NCI-H1048 (cell line): ENCODE data around the gene PLEKHG4B.

ENCODE experiments used
- DNase-seq: peaks from one replicate; lab custom pipeline; 2025; lab: John Stamatoyannopoulos, UW

The PLEKHG4B gene

DNA sequence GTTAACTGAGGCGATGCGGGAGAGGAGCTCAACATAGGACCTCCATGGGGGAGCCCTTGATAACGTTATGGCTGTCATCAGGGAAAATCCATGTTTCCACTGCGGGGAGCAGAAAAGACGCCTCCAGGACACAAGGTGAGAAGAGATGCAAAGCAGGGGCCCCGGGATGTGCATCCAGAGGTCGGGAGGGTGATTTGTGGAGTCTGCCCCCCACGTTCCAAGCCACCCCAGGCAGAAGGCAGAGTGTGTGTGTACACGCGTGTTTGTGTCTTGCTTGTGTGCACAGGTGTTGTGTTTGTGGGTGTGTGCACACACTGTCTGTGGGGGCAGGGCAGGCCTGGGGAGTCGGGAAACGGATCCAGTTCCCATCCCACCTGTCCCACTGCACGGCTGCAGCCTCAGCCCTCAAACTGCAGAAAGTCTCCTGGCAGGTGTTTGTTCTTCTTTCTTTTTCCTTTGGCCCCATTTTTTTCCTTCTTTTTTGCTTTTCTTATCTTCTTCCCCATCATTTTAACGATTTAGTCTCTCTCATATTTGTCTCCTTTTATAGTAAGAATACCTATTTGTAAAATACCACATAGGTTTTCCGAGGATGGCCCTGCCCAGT is 17.4 kb upstream of the PLEKHG4B start:
- DNase-seq = no peak

DNA sequence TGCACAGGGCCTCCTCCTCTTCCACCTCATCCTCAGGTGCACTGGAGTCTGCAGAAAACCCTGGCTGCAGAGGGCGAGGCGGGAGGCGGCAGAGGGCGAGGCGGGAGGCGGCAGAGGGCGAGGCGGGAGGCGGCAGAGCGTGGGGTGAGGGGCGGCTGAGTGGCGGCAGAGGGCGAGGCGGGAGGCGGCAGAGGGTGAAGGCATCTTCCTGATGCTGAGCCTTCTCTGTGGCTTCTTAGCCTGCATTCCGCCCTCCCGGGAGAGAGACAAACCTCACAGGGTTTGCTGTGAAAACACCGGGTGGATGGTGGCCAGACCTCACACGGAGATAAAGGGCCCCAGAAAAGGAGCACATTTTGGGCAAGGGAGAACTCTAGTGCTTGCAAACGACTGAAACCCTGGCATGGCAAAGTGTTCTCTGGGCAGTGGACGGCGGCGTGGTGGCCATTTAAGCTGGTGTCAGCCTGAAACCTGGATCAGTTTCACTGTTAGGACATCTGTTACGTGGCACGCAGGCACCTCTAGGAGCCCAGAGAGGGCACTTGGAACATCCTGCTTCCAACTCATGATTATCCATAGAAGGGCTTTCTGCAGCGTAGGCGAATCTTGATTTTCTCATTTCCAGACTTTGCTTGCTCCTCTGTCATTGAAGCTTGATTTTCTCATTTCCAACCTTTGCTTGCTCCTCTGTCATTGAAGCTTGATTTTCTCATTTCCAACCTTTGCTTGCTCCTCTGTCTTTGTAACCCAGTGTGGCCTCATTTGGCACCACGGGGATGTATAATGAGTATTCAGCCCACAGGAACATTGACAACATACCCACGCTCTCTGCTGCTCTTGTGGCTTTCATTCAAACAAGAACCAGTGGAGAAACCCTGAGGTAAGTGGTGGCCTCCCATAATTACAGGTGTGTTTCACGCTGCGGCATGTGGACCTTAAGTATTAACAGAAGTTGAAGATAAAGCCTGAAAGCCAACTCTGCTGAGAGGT is 16.3 kb upstream of the PLEKHG4B start:
- DNase-seq = no peak

DNA sequence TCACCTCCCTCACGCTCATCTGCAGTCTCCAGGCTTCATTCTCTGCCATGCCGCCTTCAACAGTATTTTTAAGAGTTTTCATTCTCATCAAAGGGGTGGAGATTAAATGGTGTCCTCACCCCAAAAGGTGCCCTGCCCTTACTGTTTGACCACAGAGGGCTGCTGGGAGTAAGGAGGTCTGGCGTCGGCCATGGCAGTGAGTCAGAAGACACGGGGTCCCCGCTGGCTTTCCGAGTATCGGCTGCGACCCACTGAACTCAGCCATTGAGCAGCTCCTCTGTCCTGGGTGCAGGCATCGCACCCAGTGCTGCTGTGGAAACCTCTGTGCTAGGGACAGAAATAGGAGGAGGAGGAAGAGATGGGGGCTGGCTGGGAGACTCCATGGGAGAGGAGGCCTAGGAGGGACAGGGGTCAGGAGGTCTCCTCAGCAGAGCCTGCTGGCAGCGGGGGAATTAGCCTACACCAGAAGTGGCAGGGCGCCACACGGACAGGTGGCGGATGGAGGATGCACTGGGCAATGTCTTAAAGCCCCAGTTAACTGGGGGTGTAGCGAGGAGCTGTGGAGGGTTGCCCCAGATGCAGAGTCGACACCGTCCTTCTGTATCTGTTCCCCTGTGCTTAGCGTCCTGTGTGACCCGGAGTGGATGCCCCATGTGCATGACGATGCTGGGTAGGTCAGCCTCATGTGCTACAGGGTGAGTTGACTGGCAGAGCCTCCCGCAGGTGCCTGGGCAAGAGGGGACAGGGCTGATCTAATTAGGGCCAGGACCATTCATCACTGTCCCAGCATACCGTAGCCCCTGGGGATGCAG is 15.4 kb upstream of the PLEKHG4B start:
- no peak for DNase-seq

DNA sequence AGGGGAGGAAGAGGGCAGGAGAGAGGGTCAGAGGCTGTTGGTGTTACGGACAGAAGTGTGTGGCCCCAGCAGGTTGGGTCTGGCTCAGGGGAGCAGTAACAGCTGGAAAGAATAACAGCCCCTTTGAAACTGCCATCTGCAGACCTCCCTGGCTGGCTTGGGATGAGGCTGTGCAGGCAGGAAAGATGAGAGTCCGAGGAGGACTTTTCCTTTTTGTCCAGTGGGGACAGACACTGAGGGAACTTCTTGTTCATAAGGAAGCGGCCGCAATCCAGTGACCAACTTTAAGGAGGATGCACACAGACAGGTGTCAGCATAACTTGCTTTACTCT is 14.8 kb upstream of the PLEKHG4B start:
- DNase-seq = no peak

DNA sequence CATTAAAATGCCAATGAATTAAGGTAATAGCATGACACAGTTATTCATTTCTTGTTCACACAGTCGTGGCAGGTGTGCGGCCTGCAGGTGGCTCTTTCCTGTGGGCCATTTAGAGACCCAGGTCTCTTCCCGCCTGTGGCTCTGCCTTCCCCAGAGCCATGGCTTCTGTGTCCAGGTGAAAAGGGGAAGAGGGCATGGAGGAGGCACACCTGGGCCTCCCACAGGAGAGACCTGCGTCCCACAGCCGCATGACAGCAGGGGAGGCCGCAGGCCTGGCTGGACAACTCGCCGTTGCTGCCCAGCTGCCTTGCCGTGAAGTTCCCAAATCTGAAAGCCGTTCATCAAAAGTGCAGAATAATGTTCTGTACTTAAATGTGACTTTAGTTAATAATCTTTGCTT is 14.4 kb upstream of the PLEKHG4B start:
- DNase-seq = no peak

DNA sequence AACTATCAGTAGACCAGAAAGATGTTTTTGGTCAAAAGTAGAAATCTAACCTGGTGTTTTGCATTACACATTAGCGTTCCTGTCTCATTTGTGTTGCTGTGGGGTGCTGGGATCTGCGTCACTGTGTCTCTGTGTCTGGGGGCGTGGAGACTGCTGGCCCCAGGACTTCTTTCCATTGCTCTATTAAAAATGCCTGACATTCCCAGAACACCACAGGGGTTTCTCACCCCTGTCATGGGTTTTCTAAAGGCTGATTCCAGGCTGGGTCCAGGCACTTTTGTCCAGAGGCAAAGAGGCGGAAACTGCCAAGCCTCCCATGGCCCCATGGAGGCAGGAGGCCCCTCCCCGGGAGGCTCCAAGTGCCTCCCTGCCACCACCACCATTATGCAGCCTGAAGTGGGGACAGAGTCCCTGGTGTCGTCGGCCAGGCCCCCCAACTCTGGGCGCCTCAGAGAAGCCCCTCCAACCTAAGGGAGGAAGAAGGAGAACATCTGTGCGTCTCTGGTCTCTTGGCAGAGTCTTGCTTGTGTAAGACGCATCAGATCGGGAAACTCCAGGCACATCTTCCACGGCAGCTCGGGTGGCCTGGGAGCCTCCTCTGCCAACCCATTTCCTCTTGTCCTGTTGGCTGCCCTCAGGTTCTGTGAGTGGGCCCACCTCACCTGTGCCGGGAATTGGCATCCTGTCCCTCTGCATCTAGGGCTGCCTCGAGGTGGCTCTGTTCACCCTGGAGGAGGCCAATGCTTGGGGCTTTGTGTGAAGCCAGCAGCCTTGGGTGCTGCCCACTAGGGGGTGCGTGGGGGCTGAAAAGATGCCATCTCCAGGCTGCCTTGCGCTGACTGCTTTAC is 13.8 kb upstream of the PLEKHG4B start:
- DNase-seq = no peak

DNA sequence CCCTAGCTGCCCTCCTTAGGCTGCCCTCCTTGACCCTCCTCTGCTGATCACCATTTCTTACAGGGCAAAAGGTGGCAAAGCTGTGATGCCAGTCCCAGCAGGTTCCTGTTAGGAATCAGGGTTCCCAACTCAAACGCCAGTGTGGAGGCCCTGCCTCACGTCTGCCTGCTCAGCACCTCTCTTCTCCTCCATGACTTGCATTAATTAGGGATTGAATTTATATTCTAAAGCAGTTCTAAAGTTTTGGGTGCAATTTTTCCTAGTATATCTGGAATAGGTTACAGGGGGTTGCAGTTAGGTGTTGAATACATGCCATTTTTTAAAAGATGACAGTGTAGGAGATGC is 13.2 kb upstream of the PLEKHG4B start:
- no peak for DNase-seq

DNA sequence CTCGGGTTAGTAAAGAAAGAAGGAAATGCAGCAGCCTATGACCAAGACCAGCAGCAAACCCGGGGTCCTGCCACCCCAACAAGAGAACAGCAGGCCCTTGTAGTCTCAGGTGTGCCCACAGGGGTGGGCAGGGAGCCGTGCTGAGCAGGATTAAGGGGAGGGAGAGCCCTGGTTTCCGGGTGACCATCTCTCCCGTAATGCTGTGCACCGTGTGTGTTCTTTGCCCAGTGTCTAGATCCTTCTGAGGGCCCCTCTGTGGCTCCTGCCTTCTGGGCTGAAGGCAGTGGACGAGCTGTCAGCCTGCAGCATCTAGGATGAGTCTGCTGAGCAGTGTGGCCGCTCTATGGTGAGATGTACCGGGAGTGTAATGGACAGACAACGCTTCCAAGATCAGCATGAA is 12.7 kb upstream of the PLEKHG4B start:
- no peak for DNase-seq

DNA sequence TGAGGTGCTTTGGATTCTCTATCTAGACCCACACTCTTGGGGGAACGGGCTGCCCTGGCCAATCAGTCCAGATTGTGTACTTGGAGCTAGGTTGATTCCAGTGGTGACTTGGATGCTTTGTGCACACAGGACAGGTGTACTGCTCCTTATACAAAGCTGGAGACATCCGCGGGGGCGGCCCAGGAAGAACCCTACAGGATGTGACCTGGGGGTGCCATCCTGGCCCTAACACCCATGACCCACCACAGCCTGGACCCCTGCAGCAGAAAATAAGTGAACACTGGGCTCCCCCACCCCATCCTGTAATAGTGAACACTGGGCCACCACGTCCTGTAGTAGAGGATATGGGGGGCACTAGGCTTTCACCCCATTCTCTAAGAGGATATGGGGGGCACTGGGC is 12.1 kb upstream of the PLEKHG4B start:
- no peak for DNase-seq

DNA sequence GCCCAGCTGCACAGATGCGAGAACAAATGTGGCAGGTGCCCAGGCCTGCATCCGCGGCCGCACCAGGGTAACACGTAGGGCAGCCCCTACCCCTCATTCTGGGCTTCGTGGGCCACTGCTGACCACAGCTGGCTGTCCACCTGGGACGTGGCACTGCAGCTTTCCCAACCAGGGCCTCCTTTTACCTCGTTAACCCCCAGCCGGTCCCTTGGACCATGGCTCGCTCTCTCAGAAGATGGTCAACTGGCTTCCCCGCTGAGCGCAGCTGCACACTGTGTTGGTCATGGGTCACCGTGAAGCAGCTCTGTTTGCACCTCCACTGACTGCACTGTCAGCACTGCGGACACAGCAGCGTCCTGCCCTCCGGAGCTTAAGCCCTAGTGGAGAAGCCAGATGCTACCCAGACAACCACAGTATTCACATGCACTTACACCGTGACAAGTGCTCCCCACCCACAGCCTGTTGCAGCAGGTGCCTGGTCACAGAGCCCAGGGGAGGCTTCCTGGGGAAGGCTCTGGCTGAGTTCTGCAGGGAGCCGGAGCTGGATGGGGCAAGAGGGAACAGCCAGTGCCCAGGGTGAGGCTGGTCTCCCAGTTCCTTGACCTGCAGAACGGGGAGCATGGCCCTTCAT is 10.5 kb upstream of the PLEKHG4B start:
- DNase-seq = no peak

DNA sequence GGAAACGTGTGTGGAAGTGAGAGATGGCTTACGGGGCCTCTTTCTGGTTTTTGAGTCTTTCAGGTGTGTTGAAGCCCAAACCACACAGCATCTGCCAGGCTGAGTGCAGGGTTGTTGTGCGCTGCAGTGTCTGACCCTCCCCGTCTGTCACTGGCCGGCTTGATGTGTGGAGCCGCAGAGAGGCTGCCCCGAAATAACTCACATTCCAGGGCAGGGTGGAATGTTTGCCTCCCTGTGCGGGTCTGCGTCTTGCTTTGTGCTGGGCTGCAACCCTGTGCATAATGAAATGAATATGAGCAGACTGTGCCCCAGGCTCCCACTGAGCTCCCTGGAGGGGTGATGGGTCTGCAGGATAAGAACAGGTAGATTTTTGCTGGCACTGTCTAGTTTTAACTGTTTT is 9.9 kb upstream of the PLEKHG4B start:
- DNase-seq = no peak

DNA sequence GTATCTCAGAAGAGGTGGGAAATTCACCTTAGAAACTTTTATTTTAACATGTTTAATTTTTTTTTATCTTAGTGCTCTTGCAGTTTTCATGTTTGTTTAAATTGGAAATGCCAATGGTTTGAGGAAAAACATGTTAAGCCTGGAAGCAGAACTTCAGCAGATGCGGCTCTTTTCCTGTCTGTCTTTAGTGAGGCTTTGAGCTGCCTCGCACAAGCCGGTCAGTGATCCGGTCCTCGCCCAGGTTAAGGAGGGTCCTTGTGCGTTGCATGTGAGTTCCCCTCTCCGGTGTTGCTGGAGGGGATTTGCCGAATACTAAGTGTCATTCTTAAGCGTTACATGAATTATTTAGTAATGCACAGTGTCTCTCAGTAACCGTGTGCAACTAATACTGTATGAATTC is 9.4 kb upstream of the PLEKHG4B start:
- DNase-seq = no peak

DNA sequence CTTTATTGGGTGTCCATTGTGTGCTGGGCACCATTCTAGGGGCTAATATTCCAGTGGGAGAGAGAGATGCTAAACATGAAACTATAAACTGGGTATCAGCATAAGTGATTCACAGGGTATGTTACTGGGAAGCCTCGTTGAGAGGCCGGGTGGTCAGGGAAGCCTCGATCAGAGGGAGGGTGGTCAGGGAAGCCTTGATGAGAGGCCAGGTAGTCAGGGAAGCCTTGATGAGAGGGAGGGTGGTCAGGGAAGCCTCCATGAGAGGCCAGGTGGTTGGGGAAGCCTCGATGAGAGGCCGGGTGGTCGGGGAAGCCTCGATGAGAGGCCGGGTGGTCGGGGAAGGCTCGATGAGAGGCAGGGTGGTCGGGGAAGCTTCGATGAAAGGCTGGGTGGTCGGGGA is 8.9 kb upstream of the PLEKHG4B start:
- DNase-seq = no peak

DNA sequence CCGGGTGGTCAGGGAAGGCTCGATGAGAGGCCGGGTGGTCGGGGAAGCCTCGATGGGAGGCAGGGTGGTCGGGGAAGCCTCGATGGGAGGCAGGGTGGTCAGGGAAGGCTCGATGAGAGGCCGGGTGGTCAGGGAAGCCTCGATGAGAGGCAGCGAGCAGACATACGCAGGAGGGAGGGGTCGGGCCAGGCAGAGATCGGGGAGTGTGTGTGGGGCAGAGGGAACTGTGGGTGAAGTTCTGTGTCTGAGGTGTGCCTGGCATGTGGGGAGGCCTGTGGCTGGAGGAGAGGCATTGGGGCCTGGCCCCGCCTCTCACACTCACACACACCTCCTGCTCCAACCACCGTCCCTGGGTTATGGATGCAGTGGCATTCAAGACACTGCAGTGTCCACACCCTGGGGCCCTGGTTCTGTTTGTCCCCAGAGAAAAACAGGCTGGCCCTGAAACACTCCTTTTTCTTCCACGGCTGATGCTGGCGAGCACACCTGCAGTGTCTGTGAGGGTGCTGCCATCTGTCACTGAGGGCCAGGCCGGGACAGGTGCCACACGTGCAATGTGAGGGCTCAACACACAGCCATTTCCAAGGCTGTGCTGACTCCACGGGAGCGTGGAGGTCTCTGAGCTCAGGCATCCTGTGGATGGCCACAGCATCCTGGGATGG is 6.5 kb upstream of the PLEKHG4B start:
- DNase-seq = no peak

DNA sequence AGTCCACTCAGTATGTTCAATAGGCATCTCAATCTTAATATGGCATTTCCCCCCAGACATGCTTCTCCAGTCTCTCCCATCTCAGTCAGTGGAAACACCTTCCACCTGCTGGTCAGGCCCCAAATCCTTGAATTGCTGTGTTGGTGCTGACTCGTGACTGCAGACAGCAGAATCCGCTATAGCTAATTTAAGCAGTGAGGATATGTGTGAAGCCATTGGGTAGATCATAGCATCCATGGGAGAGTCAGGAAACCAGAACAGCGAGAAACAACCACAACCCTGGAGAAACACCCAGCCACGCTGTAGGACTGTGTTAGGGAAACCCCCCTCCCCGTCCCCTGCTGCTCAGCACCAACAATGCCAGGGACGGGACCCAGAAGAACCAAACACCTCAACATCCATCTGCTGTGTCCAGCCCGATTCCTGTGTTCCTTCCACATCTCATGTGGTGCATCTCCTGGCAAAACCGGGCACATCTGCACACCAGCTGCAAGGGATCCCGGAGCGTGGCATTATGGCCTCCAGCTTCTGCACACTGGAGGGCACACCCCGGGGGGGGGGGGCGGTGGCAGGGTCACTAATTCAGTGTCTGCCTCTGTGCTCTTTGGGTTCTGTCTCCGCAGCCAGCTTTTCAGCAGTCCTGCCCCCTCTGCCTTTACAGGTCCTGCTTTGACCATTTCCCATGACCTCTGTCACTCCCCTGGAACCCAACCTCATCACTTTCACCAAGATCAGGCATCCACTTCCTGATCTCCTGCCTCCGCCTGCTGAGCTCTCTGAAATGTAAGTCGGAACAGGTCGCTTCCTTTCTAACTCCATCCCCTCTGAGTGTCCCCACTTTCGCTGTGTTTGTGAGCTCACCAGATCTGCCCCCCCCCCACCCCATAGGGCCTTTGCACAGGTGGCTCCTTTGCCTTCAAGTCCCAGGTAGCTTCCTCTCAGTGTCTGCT is 2.4 kb upstream of the PLEKHG4B start:
- DNase-seq = no peak

DNA sequence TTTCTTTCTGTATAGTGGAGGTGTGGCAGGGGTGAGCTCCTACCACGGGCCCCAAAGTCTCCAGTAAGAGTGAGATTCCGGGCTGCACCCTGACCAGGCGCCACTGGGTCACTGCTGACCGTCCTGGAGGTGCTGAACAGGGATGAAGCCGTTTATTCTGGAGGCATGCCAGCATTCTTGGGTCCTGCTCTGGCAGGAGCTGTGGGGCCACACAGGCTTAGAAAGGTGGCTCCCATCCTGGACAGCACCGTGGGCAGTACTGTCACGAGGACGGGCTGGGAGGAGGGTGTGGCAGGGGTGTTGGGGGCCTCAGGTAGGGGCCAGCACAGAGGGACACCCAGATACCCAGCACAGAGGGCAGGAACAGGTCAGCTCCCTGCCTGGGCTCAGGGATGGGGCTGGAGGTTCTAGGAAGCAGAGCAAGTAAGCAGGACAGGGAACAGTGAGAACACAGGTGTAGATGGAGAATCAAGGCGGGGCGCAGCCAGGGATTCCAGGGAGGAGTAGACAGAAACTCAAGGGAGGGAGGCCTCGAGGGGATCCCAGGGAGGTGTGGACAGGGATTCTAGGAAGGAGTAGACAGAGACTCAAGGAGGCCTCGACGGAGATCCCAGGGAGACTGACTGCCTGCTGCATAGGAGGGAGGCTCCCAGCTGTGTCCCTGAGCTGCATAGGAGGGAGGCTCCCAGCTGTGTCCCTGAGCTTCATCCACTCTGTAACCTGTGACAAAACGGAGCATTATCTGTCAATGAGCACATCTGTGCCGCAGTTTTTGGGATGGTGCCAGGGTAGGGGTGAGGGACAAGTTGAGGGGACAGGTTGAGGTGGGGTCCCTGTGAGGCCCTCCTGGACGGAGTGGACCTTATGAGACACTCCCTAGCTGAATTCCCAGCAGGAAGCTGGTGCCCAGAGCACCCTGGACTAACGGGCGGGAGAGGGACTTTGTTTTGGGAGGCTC is 1.1 kb upstream of the PLEKHG4B start:
- DNase-seq = no peak

DNA sequence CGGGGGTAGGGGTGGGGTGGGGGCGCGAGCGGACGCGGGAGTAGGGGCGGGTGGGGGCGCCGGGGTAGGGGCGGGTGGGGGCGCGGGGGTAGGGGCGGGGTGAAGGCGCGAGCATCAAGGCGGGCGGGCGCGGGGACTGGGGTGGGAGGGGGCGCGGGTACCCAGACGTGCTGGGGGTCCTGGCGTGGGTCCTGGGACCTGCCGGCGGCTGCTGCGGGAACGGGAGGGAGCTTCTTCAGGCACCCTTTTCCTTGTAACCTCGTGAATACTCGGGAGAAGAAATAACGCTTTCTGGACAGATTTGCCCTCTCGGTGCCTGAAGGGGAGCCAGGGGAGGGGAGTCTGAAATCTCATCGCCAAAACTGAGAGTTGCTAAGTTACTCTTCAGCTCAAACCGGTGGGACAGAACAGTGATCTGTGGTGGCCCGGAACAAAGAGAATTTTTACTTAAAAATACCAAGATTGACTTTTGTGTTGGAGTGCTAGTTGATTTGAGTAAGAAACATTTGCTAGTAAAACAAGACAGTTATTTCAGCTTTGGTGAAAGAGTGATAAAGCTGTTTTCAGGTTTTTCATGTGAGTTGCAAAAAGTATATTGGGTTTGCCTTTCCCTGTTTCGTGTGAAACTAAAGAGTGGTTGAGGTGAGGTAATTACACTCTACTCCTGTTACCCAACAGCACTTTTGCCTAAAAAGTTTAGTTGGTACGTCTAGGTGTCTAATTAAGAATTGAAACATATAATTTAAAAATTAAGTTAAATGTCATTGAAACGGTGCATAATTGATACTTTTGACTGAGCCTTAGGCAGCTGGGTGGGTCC is 643 bp downstream of the PLEKHG4B start:
- no peak for DNase-seq
